ENCODE measurements around the gene ESPL1. TPM values are rescaled to one million over a fixed set of nuclear protein-coding genes. Genes with fewer than 3 reads are reported as not detected.

The ESPL1 gene
- total RNA-seq, 6 donors from 2014 or later, result 1.5 to 5.3 (median 2.1) TPM

- Histone ChIP-seq H3K4me3 (peak overlapping the region in 3 of 4 donors; percentile 66 to 92 (median 72)), H3K36me3 (peaks cover 0 to 1% (median 0%) of the 10 kb centered on the region in 4 donors), H3K4me1 (peaks cover 30 to 43% (median 34%) of the 10 kb centered on the region in 4 donors), H3K27ac (peak overlapping the region; percentile 87 to 96 (median 90)), H3K9me3 (no peaks in the 10 kb centered on the region), H3K27me3 (no peaks in the 10 kb centered on the region)
- DNase-seq, result peak; percentile 60 to 82
- no peak for ATAC-seq (ENCODE audit: low FRiP score in 2 of 2)
- 24 to 30% methylated on average over 8 to 28 of the region's 28 CpGs for WGBS, 2 donors
- no peak for TF ChIP-seq EP300 (IDR thresholded peaks at IDR 0.05)
- no peak for TF ChIP-seq POLR2A (IDR thresholded peaks at IDR 0.05)
- no peak for TF ChIP-seq CTCF (IDR thresholded peaks at IDR 0.05)
- no peak for TF ChIP-seq POLR2AphosphoS5 (IDR thresholded peaks at IDR 0.05)
These were observed 56.1 kb downstream of the ESPL1 start for GRCh38 chr12:53324113-53324778.

GRCh38 chr12:53324779-53325510 is 56.8 kb downstream of the ESPL1 start:
- TF ChIP-seq POLR2AphosphoS5 (IDR thresholded peaks at IDR 0.05), result peak; percentile 6 to 76
- peak in 3 of 4 donors; percentile 62 to 77 (median 72) for TF ChIP-seq POLR2A (IDR thresholded peaks at IDR 0.05)
- TF ChIP-seq EP300 (IDR thresholded peaks at IDR 0.05), result peak in 1 of 4 donors; percentile 11
- peak; percentile 66 to 95 (median 88) for TF ChIP-seq CTCF (IDR thresholded peaks at IDR 0.05)
- Histone ChIP-seq H3K4me1 (peaks cover 30 to 41% (median 34%) of the 10 kb centered on the region in 4 donors), H3K9me3 (no peaks in the 10 kb centered on the region), H3K27ac (peak overlapping the region; percentile 87 to 96 (median 90)), H3K27me3 (no peaks in the 10 kb centered on the region), H3K36me3 (no peaks in the 10 kb centered on the region), H3K4me3 (peak overlapping the region; percentile 61 to 92 (median 69))
- peak; percentile 91 to 92 for ATAC-seq (ENCODE audit: low FRiP score in 2 of 2)
- DNase-seq, result peak; percentile 96
- 1% methylated on average over 33 of the region's 69 CpGs; no CpG with 5 or more reads in 1 of the 2 donors for WGBS, 2 donors

- Histone ChIP-seq H3K4me3 (peak overlapping the region; percentile 61 to 92 (median 69)), H3K4me1 (peaks cover 27 to 35% (median 29%) of the 10 kb centered on the region in 4 donors), H3K36me3 (no peaks in the 10 kb centered on the region), H3K27ac (peak overlapping the region; percentile 87 to 96 (median 90)), H3K9me3 (no peaks in the 10 kb centered on the region), H3K27me3 (no peaks in the 10 kb centered on the region)
- DNase-seq (peak; percentile 51 to 91), ATAC-seq (ENCODE audit: low FRiP score in 2 of 2) (peak in 1 of 2 donors; percentile 11)
- peak in 1 of 4 donors; percentile 19 for TF ChIP-seq POLR2A (IDR thresholded peaks at IDR 0.05)
- TF ChIP-seq POLR2AphosphoS5 (IDR thresholded peaks at IDR 0.05), result no peak
- TF ChIP-seq CTCF (IDR thresholded peaks at IDR 0.05), result peak in 3 of 6 experiments; percentile 8 to 31 (median 17)
- 0 to 1% methylated on average over 8 to 15 of the region's 50 CpGs for WGBS, 2 donors
These were observed 57.5 kb downstream of the ESPL1 start for GRCh38 chr12:53325511-53326061.

- Histone ChIP-seq H3K36me3 (no peaks in the 10 kb centered on the region), H3K27me3 (no peaks in the 10 kb centered on the region), H3K27ac (no peak overlapping the region), H3K9me3 (no peaks in the 10 kb centered on the region), H3K4me1 (peaks cover 23 to 30% (median 24%) of the 10 kb centered on the region in 4 donors), H3K4me3 (no peak overlapping the region)
- TF ChIP-seq POLR2AphosphoS5 (IDR thresholded peaks at IDR 0.05) (no peak), CTCF (IDR thresholded peaks at IDR 0.05) (no peak), POLR2A (IDR thresholded peaks at IDR 0.05) (no peak), EP300 (IDR thresholded peaks at IDR 0.05) (no peak)
- ATAC-seq (ENCODE audit: low FRiP score in 2 of 2) (no peak), DNase-seq (no peak)
- 84 to 88% methylated on average over 8 of the region's 8 CpGs for WGBS, 2 donors
These were observed 58.5 kb downstream of the ESPL1 start for GRCh38 chr12:53326460-53327185.
